Astrocyte (in vitro differentiated cells and primary cell): ENCODE results near the gene CYREN. TPM values are rescaled to one million over a fixed set of nuclear protein-coding genes. Genes with fewer than 3 reads are reported as not detected.

Experiments used
- DNase-seq: peaks from one replicate; pipeline ENCODE4 v3.0.0-alpha.2; 2010; ENCODE audit warnings: low read depth
- FAIRE-seq: peaks from 2 replicates; lab custom pipeline; 2011; peaks lifted over from hg19 to GRCh38; lab: Jason Lieb, UNC
- H2AFZ ChIP-seq: 2 replicates; pipeline ENCODE4 v1.6.0; 2012; ENCODE audit warnings: low read depth, low read length, inconsistent platforms
- H3K27ac ChIP-seq: 2 replicates; pipeline ENCODE4 v1.5.1; 2011; ENCODE audit warnings: low read depth, low read length, inconsistent platforms
- H3K27me3 ChIP-seq: 2 replicates; pipeline ENCODE4 v1.6.0; 2011; ENCODE audit warnings: low read length, inconsistent platforms; ENCODE audit not compliant: insufficient read depth
- H3K36me3 ChIP-seq: 2 replicates; pipeline ENCODE4 v1.5.1; 2011; ENCODE audit warnings: low read length, inconsistent platforms; ENCODE audit not compliant: insufficient read depth
- H3K4me1 ChIP-seq: 2 replicates; pipeline ENCODE4 v1.5.1; 2011; ENCODE audit warnings: low read length, inconsistent platforms; ENCODE audit not compliant: insufficient read depth
- H3K4me2 ChIP-seq: 2 replicates; pipeline ENCODE4 v1.6.0; 2012; ENCODE audit warnings: low read length, inconsistent platforms
- H3K4me3 ChIP-seq: 2 replicates; pipeline ENCODE4 v1.5.1; 2011; ENCODE audit warnings: low read depth, mild to moderate bottlenecking, low read length, inconsistent platforms; ENCODE audit not compliant: insufficient read depth
- H3K79me2 ChIP-seq: 2 replicates; pipeline ENCODE4 v1.6.0; 2012; ENCODE audit warnings: mild to moderate bottlenecking, low read length, inconsistent platforms; ENCODE audit not compliant: insufficient read depth
- H3K9ac ChIP-seq: 2 replicates; pipeline ENCODE4 v1.6.0; 2012; ENCODE audit warnings: mild to moderate bottlenecking, low read length, inconsistent platforms
- H3K9me3 ChIP-seq: 2 replicates; pipeline ENCODE4 v1.5.1; 2012; ENCODE audit warnings: low read depth, mild to moderate bottlenecking, low read length, inconsistent platforms; ENCODE audit not compliant: insufficient read depth
- H4K20me1 ChIP-seq: 2 replicates; pipeline ENCODE4 v1.6.0; 2012; ENCODE audit warnings: low read length, inconsistent platforms; ENCODE audit not compliant: insufficient read depth
- H3K27ac Mint-ChIP-seq: one replicate; pipeline ENCODE4 v1.8.0; 2021; ENCODE audit warnings: mild to moderate bottlenecking, mixed read lengths; ENCODE audit not compliant: unreplicated experiment
- H3K27me3 Mint-ChIP-seq: one replicate; pipeline ENCODE4 v1.8.0; 2021; ENCODE audit warnings: low read depth, mixed read lengths; ENCODE audit not compliant: unreplicated experiment
- H3K36me3 Mint-ChIP-seq: one replicate; pipeline ENCODE4 v1.8.0; 2021; ENCODE audit warnings: low read depth, mixed read lengths; ENCODE audit not compliant: unreplicated experiment
- H3K4me1 Mint-ChIP-seq: one replicate; pipeline ENCODE4 v1.8.0; 2021; ENCODE audit warnings: low read depth, mixed read lengths; ENCODE audit not compliant: unreplicated experiment
- H3K4me3 Mint-ChIP-seq: one replicate; pipeline ENCODE4 v1.8.0; 2021; ENCODE audit warnings: mild to moderate bottlenecking, moderate library complexity, mixed read lengths; ENCODE audit not compliant: unreplicated experiment
- H3K9me3 Mint-ChIP-seq: one replicate; pipeline ENCODE4 v1.8.0; 2021; ENCODE audit warnings: mild to moderate bottlenecking, mixed read lengths; ENCODE audit not compliant: unreplicated experiment
- CTCF ChIP-seq: IDR thresholded peaks from 2 replicates; pipeline ENCODE4 v1.5.1; 2011; ENCODE audit warnings: low read depth, mild to moderate bottlenecking, inconsistent platforms, low read length, moderate library complexity; ENCODE audit not compliant: insufficient read depth
- EZH2 ChIP-seq: IDR thresholded peaks from 2 replicates; pipeline ENCODE4 v1.6.1; 2012; ENCODE audit warnings: mild to moderate bottlenecking, low read length, inconsistent platforms; ENCODE audit not compliant: insufficient read depth
- total RNA-seq: library from RNA; stranded (reverse); gene quantifications from 2 replicates; pipeline ENCODE4 v1.2.1, GENCODE V29; 2021

The CYREN gene
- total RNA-seq, 1 donor from 2014 or later: 31.0 TPM

GRCh38 chr7:135190703-135191102 lies 20.2 kb upstream of the CYREN start:
- H4K20me1 ChIP-seq: no peaks in the 10 kb centered on the region
- no peak overlapping the region for H3K27ac Mint-ChIP-seq
- H3K27ac ChIP-seq: no peak overlapping the region
- H3K4me2 ChIP-seq: no peak overlapping the region
- no peak overlapping the region for H3K4me3 ChIP-seq
- H3K79me2 ChIP-seq: no peaks in the 10 kb centered on the region
- FAIRE-seq: no peak
- peaks cover 25% of the 10 kb centered on the region for H3K4me1 Mint-ChIP-seq
- peaks cover 29% of the 10 kb centered on the region for H3K36me3 Mint-ChIP-seq
- H3K36me3 ChIP-seq: peaks cover 10% of the 10 kb centered on the region
- no peak overlapping the region for H3K9ac ChIP-seq
- H3K27me3 ChIP-seq: no peaks in the 10 kb centered on the region
- no peaks in the 10 kb centered on the region for H3K27me3 Mint-ChIP-seq
- TF ChIP-seq CTCF (no peak), EZH2 (no peak)
- no peak overlapping the region for H3K4me3 Mint-ChIP-seq
- H3K9me3 ChIP-seq: no peaks in the 10 kb centered on the region
- H3K9me3 Mint-ChIP-seq: no peaks in the 10 kb centered on the region
- H2AFZ ChIP-seq: no peak overlapping the region
- DNase-seq: no peak
- H3K4me1 ChIP-seq: peaks cover 23% of the 10 kb centered on the region

- H3K4me3 Mint-ChIP-seq: no peak overlapping the region
- Histone ChIP-seq H3K9me3 (no peaks in the 10 kb centered on the region), H3K27me3 (no peaks in the 10 kb centered on the region), H3K4me2 (no peak overlapping the region), H2AFZ (no peak overlapping the region), H3K4me3 (no peak overlapping the region), H3K9ac (no peak overlapping the region), H3K4me1 (peaks cover 23% of the 10 kb centered on the region), H3K79me2 (no peaks in the 10 kb centered on the region), H3K27ac (no peak overlapping the region), H3K36me3 (peaks cover 10% of the 10 kb centered on the region), H4K20me1 (no peaks in the 10 kb centered on the region)
- no peak for FAIRE-seq
- peaks cover 33% of the 10 kb centered on the region for H3K36me3 Mint-ChIP-seq
- H3K4me1 Mint-ChIP-seq: peaks cover 23% of the 10 kb centered on the region
- no peaks in the 10 kb centered on the region for H3K27me3 Mint-ChIP-seq
- no peaks in the 10 kb centered on the region for H3K9me3 Mint-ChIP-seq
- DNase-seq: no peak
- H3K27ac Mint-ChIP-seq: no peak overlapping the region
- TF ChIP-seq CTCF: no peak
- TF ChIP-seq EZH2: no peak
These were observed 19.5 kb upstream of the CYREN start for GRCh38 chr7:135189961-135190360.

- Mint-ChIP-seq H3K9me3 (no peaks in the 10 kb centered on the region), H3K36me3 (peaks cover 36% of the 10 kb centered on the region), H3K27ac (no peak overlapping the region), H3K4me1 (peaks cover 17% of the 10 kb centered on the region), H3K4me3 (no peak overlapping the region), H3K27me3 (no peaks in the 10 kb centered on the region)
- Histone ChIP-seq H3K27ac (no peak overlapping the region), H2AFZ (no peak overlapping the region), H3K4me3 (no peak overlapping the region), H3K9ac (no peak overlapping the region), H3K9me3 (no peaks in the 10 kb centered on the region), H3K4me2 (no peak overlapping the region), H4K20me1 (no peaks in the 10 kb centered on the region), H3K36me3 (peaks cover 10% of the 10 kb centered on the region), H3K79me2 (no peaks in the 10 kb centered on the region), H3K27me3 (no peaks in the 10 kb centered on the region), H3K4me1 (peaks cover 16% of the 10 kb centered on the region)
- no peak for TF ChIP-seq CTCF
- TF ChIP-seq EZH2: no peak
- DNase-seq (no peak), FAIRE-seq (no peak)
These were observed 18.7 kb upstream of the CYREN start for GRCh38 chr7:135189221-135189662.
